Measurements from ENCODE around the gene HADHB.
"Not testable (repeated sequence)": the region's sequence is repeated elsewhere in the genome, so short reads cannot be mapped to it uniquely, and the experiment has no call there.

HADHB gene

GRCh38 chr2:26268213-26268612 lies 23.5 kb downstream of the HADHB start:
- TF ChIP-seq CTCF (IDR thresholded peaks at IDR 0.05): no peak
- peaks cover 0 to 40% (median 20%) of the 10 kb centered on the region in 3 donors for H3K36me3 ChIP-seq
- H3K9me3 ChIP-seq: no peaks in the 10 kb centered on the region
- H3K27me3 ChIP-seq: no peaks in the 10 kb centered on the region
- no peak overlapping the region for H3K4me3 ChIP-seq
- H3K4me1 ChIP-seq: peaks cover 0 to 1% (median under 1%) of the 10 kb centered on the region in 4 donors
- intact Hi-C loops (cut with DNase I; ENCODE audit: low total_unique reads): no loop called here
- no peak for DNase-seq
- no peak overlapping the region for H3K27ac ChIP-seq

GRCh38 chr2:26268670-26269385 lies 24.1 kb downstream of the HADHB start:
- H3K4me3 ChIP-seq; intact Hi-C loops (cut with DNase I; ENCODE audit: low total_unique reads); DNase-seq; H3K4me1 ChIP-seq; H3K9me3 ChIP-seq; H3K27me3 ChIP-seq; H3K27ac ChIP-seq: not testable (repeated sequence)
- peaks cover 0 to 36% (median 14%) of the 10 kb centered on the region in 3 donors for H3K36me3 ChIP-seq

GRCh38 chr2:26269571-26270158 lies 24.9 kb downstream of the HADHB start:
- no peaks in the 10 kb centered on the region for H3K9me3 ChIP-seq
- TF ChIP-seq CTCF (IDR thresholded peaks at IDR 0.05): no peak
- H3K36me3 ChIP-seq: peaks cover 0 to 27% (median 7%) of the 10 kb centered on the region in 3 donors
- no peaks in the 10 kb centered on the region for H3K27me3 ChIP-seq
- DNase-seq: no peak
- H3K27ac ChIP-seq: no peak overlapping the region
- intact Hi-C loops (cut with DNase I; ENCODE audit: low total_unique reads): no loop called here
- no peak overlapping the region for H3K4me3 ChIP-seq
- peaks cover 0 to 16% (median 5%) of the 10 kb centered on the region in 4 donors for H3K4me1 ChIP-seq

- intact Hi-C loops (cut with DNase I; ENCODE audit: low total_unique reads): no loop called here
- H3K4me3 ChIP-seq: no peak overlapping the region
- DNase-seq: no peak
- no peak overlapping the region for H3K27ac ChIP-seq
- no peak for TF ChIP-seq CTCF (IDR thresholded peaks at IDR 0.05)
- no peaks in the 10 kb centered on the region for H3K27me3 ChIP-seq
- no peaks in the 10 kb centered on the region for H3K9me3 ChIP-seq
- peaks cover 0 to 18% (median 5%) of the 10 kb centered on the region in 4 donors for H3K4me1 ChIP-seq
- peaks cover 0 to 20% (median under 1%) of the 10 kb centered on the region in 3 donors for H3K36me3 ChIP-seq
Observed at GRCh38 chr2:26270373-26270772, 25.6 kb downstream of the HADHB start.

GRCh38 chr2:26273501-26273900 lies 28.8 kb downstream of the HADHB start:
- Histone ChIP-seq H3K4me1 (peaks cover 0 to 18% (median 5%) of the 10 kb centered on the region in 4 donors), H3K27ac (peak overlapping the region; percentile 58 to 59), H3K27me3 (no peaks in the 10 kb centered on the region), H3K36me3 (peaks cover 14 to 29% (median 19%) of the 10 kb centered on the region in 3 donors), H3K4me3 (no peak overlapping the region), H3K9me3 (no peaks in the 10 kb centered on the region)
- no peak for TF ChIP-seq CTCF (IDR thresholded peaks at IDR 0.05)
- intact Hi-C loops (cut with DNase I; ENCODE audit: low total_unique reads): no loop called here
- no peak for DNase-seq

GRCh38 chr2:26274058-26274613 lies 29.4 kb downstream of the HADHB start:
- Histone ChIP-seq H3K27ac (peak overlapping the region; percentile 58 to 59), H3K4me1 (peaks cover 0 to 18% (median 5%) of the 10 kb centered on the region in 4 donors), H3K36me3 (peaks cover 21 to 30% (median 21%) of the 10 kb centered on the region in 3 donors), H3K9me3 (no peaks in the 10 kb centered on the region), H3K4me3 (no peak overlapping the region), H3K27me3 (no peaks in the 10 kb centered on the region)
- intact Hi-C loops (cut with DNase I; ENCODE audit: low total_unique reads): no loop called here
- peak; percentile 78 for DNase-seq
- no peak for TF ChIP-seq CTCF (IDR thresholded peaks at IDR 0.05)

Measured in tibial artery (tissue), 4 donors.